Gastrocnemius medialis (tissue), 4 donors: ENCODE data around the gene HBM. TPM values are rescaled to one million over a fixed set of nuclear protein-coding genes. Genes with fewer than 3 reads are reported as not detected.
"Not testable (repeated sequence)": the region's sequence is repeated elsewhere in the genome, so short reads cannot be mapped to it uniquely, and the experiment has no call there.

Experiments
- ATAC-seq, 2 donors: fragments of 150-250 bp; one replicate each; pipeline ENCODE4 v1.9.1; 2016
- DNase-seq, 2 donors: peaks; one replicate each; pipeline ENCODE4 v3.0.0-alpha.2; 2019
- H3K27ac ChIP-seq, 4 donors: fragments of 200-600 bp; sonication (generic); 1 replicate in 1 of 4; 2 replicates in 3 of 4; pipeline ENCODE4 v1.5.1; 2016 to 2018; ENCODE audit warnings: mild to moderate bottlenecking in 2 of 4, moderate library complexity in 1 of 4
- H3K27me3 ChIP-seq, 3 donors: fragments of 200-600 bp; sonication (generic) in 2 of 3; 1 replicate in 1 of 3; 2 replicates in 2 of 3; pipeline versions ENCODE4 v1.5.1 to v1.6.0; 2016 to 2019; ENCODE audit warnings: mild to moderate bottlenecking in 1 of 3, moderate library complexity in 1 of 3
- H3K36me3 ChIP-seq, 2 donors: fragments of 200-600 bp; sonication (generic) in 1 of 2; one replicate each; pipeline ENCODE4 v1.5.1; 2017 to 2018
- H3K4me1 ChIP-seq, 2 donors: fragments of 200-600 bp; sonication (generic) in 1 of 2; one replicate each; pipeline ENCODE4 v1.5.1; 2016 to 2017; ENCODE audit warnings: mild to moderate bottlenecking in 2 of 2
- H3K4me3 ChIP-seq, 4 donors: fragments of 200-600 bp; sonication (generic) in 3 of 4; 1 replicate in 1 of 4; 2 replicates in 3 of 4; pipeline ENCODE4 v1.5.1; 2016 to 2019; ENCODE audit warnings: mild to moderate bottlenecking in 2 of 4
- H3K9me3 ChIP-seq, 3 donors: fragments of 200-600 bp; sonication (generic) in 2 of 3; 1 replicate in 1 of 3; 2 replicates in 2 of 3; pipeline ENCODE4 v1.5.1; 2016 to 2019
- POLR2A ChIP-seq, 2 donors: fragments of 450-650 bp; IDR thresholded peaks; one replicate each; pipeline ENCODE4 v1.6.1; 2017; ENCODE audit warnings: antibody characterized with exemption in 2 of 2, mild to moderate bottlenecking in 2 of 2, moderate library complexity in 2 of 2
- in situ Hi-C, 4 donors: fragments of 200-750 bp; cut with MboI; loops; one replicate each; pipeline versions ENCODE4 v1.15.0 to v1.8.0; 2017; ENCODE audit warnings: low sequenced_read_pairs in 4 of 4
- intact Hi-C: fragments of 100-400 bp; cut with DNase I; formaldehyde crosslinking; loops from one replicate; pipeline ENCODE4 v1.15.1; 2023; ENCODE audit warnings: low total_unique reads
- total RNA-seq, 4 donors: library from RNA; depleted of rRNA; stranded (reverse); fragments of >200 nt; gene quantifications; one replicate each; pipeline versions ENCODE4 v1.1.0 to v1.2.3, GENCODE V29; 2016
- TF ChIP-seq, protein P1 (sequence below), 5 experiments: fragments of 450-650 bp in 3 of 5; fragments of 200-600 bp in 2 of 5; sonication (generic) in 2 of 5; IDR thresholded peaks in 4 of 5; conservative IDR thresholded peaks in 1 of 5; 1 replicate in 4 of 5; 2 replicates in 1 of 5; pipeline ENCODE4 v1.5.1; 2016 to 2019; ENCODE audit warnings: antibody characterized with exemption in 5 of 5, mild to moderate bottlenecking in 3 of 5, moderate library complexity in 3 of 5

The HBM gene
- total RNA-seq, 4 donors from 2014 or later = not detected

DNA sequence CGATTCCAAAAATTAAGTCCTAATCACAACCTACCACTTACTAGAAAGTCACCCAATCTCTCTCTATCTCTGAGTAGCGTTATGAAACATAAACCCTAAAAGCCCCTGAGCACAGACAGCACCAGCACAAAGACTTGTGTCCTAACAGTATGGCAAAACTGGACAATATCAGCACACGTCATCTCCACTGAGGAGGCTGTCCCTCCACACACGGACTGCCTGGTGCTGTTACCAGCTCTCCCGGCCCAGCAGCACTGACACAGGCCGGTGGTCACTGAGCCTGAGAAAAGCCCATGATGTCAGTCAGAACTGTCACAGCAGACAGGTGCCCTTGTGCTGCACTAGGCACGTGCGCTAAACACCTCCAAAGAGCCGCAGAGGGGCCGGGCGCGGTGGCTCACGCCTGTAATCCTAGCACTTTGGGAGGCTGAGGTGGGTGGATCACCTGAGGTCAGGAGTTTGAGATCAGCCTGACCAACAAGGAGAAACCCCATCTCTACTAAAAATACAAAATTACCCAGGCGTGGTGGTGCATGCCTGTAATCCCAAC, 45.9 kb downstream of the HBM start:
- ATAC-seq (peak in 1 of 2 donors; percentile 22), DNase-seq (peak in 1 of 2 donors; percentile 25)
- peak in 1 of 2 donors; percentile 12 for TF ChIP-seq POLR2A (IDR thresholded peaks at IDR 0.05)
- H3K27ac ChIP-seq = peak overlapping the region in 2 of 4 donors; percentile 55 to 68
- intact Hi-C loops, H3K27me3 ChIP-seq, in situ Hi-C loops, H3K4me3 ChIP-seq, H3K9me3 ChIP-seq: not testable (repeated sequence)
- peaks cover 8 to 17% of the 10 kb centered on the region in 2 donors for H3K4me1 ChIP-seq
- H3K36me3 ChIP-seq = peaks cover 0 to 57% of the 10 kb centered on the region in 2 donors

DNA sequence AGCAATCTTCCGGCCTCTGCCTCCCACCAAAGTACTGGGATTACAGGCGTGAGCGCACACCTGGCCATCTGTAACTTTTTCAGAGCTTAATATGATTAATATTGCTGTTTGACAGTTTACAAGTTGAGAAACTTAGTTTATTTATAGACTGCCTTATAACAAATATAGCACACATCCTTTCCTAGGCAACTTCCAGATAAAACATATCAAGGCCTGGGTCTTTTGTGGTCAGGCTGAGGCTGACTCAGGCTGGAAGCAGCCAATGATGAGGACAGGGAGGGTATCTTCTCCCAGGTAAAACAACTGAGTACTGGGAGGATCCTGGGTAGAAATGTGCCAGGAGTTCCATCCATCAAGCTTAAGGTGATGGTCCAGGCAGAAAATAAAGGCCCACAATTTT, 47.2 kb downstream of the HBM start:
- in situ Hi-C loops = no loop called here
- ATAC-seq (no peak), DNase-seq (no peak)
- no peak for TF ChIP-seq POLR2A (IDR thresholded peaks at IDR 0.05)
- TF ChIP-seq, protein P1, sequence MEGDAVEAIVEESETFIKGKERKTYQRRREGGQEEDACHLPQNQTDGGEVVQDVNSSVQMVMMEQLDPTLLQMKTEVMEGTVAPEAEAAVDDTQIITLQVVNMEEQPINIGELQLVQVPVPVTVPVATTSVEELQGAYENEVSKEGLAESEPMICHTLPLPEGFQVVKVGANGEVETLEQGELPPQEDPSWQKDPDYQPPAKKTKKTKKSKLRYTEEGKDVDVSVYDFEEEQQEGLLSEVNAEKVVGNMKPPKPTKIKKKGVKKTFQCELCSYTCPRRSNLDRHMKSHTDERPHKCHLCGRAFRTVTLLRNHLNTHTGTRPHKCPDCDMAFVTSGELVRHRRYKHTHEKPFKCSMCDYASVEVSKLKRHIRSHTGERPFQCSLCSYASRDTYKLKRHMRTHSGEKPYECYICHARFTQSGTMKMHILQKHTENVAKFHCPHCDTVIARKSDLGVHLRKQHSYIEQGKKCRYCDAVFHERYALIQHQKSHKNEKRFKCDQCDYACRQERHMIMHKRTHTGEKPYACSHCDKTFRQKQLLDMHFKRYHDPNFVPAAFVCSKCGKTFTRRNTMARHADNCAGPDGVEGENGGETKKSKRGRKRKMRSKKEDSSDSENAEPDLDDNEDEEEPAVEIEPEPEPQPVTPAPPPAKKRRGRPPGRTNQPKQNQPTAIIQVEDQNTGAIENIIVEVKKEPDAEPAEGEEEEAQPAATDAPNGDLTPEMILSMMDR (IDR thresholded peaks at IDR 0.05 in 4 of 5, conservative IDR thresholded peaks at IDR 0.05 in 1 of 5) = no peak
- Histone ChIP-seq H3K4me3 (no peak overlapping the region), H3K27me3 (no peaks in the 10 kb centered on the region), H3K27ac (peak overlapping the region; percentile 42 to 68 (median 52)), H3K9me3 (no peaks in the 10 kb centered on the region), H3K4me1 (peaks cover 8 to 17% of the 10 kb centered on the region in 2 donors), H3K36me3 (peaks cover 0 to 57% of the 10 kb centered on the region in 2 donors)
- intact Hi-C loops = no loop called here

Other genes starting within 250 kb of the HBM start
- gene POLR3K, start 112.4 kb upstream of the HBM start, total RNA-seq = 1 to 10 TPM; 2.2 to 3.7 (median 2.9) TPM
- 10 to 100 TPM; 42.8 to 77.6 (median 69.7) TPM for gene SNRNP25, start 112.2 kb upstream of the HBM start, total RNA-seq
- 10 to 100 TPM in 1 of 4 donors, 1 to 10 TPM in 3; 5.6 to 22.6 (median 9.1) TPM for gene RHBDF1, start 93.3 kb upstream of the HBM start, total RNA-seq
- gene MPG, start 87.8 kb upstream of the HBM start, total RNA-seq = 100 to 1,000 TPM in 1 of 4 donors, 10 to 100 TPM in 3; 75.0 to 124 (median 83.0) TPM
- 10 to 100 TPM; 12.4 to 24.1 (median 19.4) TPM for gene NPRL3, start 27.3 kb upstream of the HBM start, total RNA-seq
- gene HBZ, start 13.3 kb upstream of the HBM start, total RNA-seq = not detected
- gene HBA2, start 6.9 kb downstream of the HBM start, total RNA-seq = 100 to 1,000 TPM in 2 of 4 donors, 10 to 100 TPM in 1, 1 to 10 TPM in 1; 2.5 to 258 (median 108) TPM
- 100 to 1,000 TPM in 1 of 4 donors, 10 to 100 TPM in 2, not detected in 1; 12.3 to 172 (median 49.7) TPM for gene HBA1, start 10.7 kb downstream of the HBM start, total RNA-seq
- gene HBQ1, start 14.5 kb downstream of the HBM start, total RNA-seq = not detected
- 10 to 100 TPM; 18.4 to 53.5 (median 31.1) TPM for gene LUC7L, start 63.5 kb downstream of the HBM start, total RNA-seq
- gene FAM234A, start 68.8 kb downstream of the HBM start, total RNA-seq = 100 to 1,000 TPM in 3 of 4 donors, 10 to 100 TPM in 1; 85.2 to 288 (median 251) TPM
- 1 to 10 TPM; 1.2 to 2.2 (median 1.6) TPM for gene RGS11, start 110.0 kb downstream of the HBM start, total RNA-seq
- gene ARHGDIG, start 114.6 kb downstream of the HBM start, total RNA-seq = 1 to 10 TPM in 3 of 4 donors, not detected in 1; 1.4 to 3.5 (median 1.8) TPM
- 1 to 10 TPM in 1 of 4 donors, not detected in 3; 2.2 TPM for gene PDIA2, start 117.2 kb downstream of the HBM start, total RNA-seq
- 10 to 100 TPM; 27.1 to 41.9 (median 32.7) TPM for gene AXIN1, start 186.7 kb downstream of the HBM start, total RNA-seq
- 100 to 1,000 TPM in 1 of 4 donors, 10 to 100 TPM in 3; 72.8 to 122 (median 87.4) TPM for gene MRPL28, start 204.6 kb downstream of the HBM start, total RNA-seq
- 10 to 100 TPM; 31.5 to 63.3 (median 50.8) TPM for gene PGAP6, start 216.0 kb downstream of the HBM start, total RNA-seq
- 10 to 100 TPM; 11.6 to 19.3 (median 16.3) TPM for gene NME4, start 231.2 kb downstream of the HBM start, total RNA-seq
- 10 to 100 TPM; 17.0 to 23.3 (median 18.8) TPM for gene DECR2, start 235.9 kb downstream of the HBM start, total RNA-seq